ENCODE data around the gene TAS1R1.
"Not testable (repeated sequence)": the region's sequence is repeated elsewhere in the genome, so short reads cannot be mapped to it uniquely, and the experiment has no call there.

The TAS1R1 gene

GRCh38 chr1:6547301-6547700 is 7.8 kb upstream of the TAS1R1 start:
- H3K27ac ChIP-seq (ENCODE audit: low read depth, low read length), result no peak overlapping the region
- no peaks in the 10 kb centered on the region for H3K9me3 ChIP-seq (ENCODE audit: control insufficient read depth, insufficient read depth, low read depth, low read length)
- no peak overlapping the region for H3K9ac ChIP-seq (ENCODE audit: low read length)
- no peaks in the 10 kb centered on the region for H3K27me3 ChIP-seq (ENCODE audit: control insufficient read depth, insufficient read depth, low read length)
- no peaks in the 10 kb centered on the region for H3K4me1 ChIP-seq (ENCODE audit: control insufficient read depth, insufficient read depth, low read length)
- peaks cover 82% of the 10 kb centered on the region for H3K36me3 ChIP-seq (ENCODE audit: control insufficient read depth, insufficient read depth, low read length)
- H3K4me3 ChIP-seq (ENCODE audit: low read depth, low read length), result no peak overlapping the region

GRCh38 chr1:6554031-6554906 is 838 bp upstream of the TAS1R1 start, which contains the start of gene NOL9:
TSS of gene NOL9 (minus strand) at chr1:6554513. CDS start at chr1:6554502, 11 bp downstream.
- peak within 1 kb of the TSS; percentile 99 for H3K9ac ChIP-seq (ENCODE audit: low read length)
- H3K36me3 ChIP-seq (ENCODE audit: control insufficient read depth, insufficient read depth, low read length), result peaks cover 21% of the 10 kb centered on the region
- peaks cover 12% of the 10 kb centered on the region for H3K4me1 ChIP-seq (ENCODE audit: control insufficient read depth, insufficient read depth, low read length)
- peak within 1 kb of the TSS; percentile 99 for H3K4me3 ChIP-seq (ENCODE audit: low read depth, low read length)
- no peaks in the 10 kb centered on the region for H3K9me3 ChIP-seq (ENCODE audit: control insufficient read depth, insufficient read depth, low read depth, low read length)
- H3K27me3 ChIP-seq (ENCODE audit: control insufficient read depth, insufficient read depth, low read length), result no peaks in the 10 kb centered on the region
- peak within 1 kb of the TSS; percentile 97 for H3K27ac ChIP-seq (ENCODE audit: low read depth, low read length)

- Histone ChIP-seq H3K4me3 (ENCODE audit: low read depth, low read length) (no peak overlapping the region), H3K27me3 (ENCODE audit: control insufficient read depth, insufficient read depth, low read length) (0 out of 2 replicates have a peak, but pooled peaks cover 3% of the 10 kb centered on the region), H3K36me3 (ENCODE audit: control insufficient read depth, insufficient read depth, low read length) (no peaks in the 10 kb centered on the region), H3K27ac (ENCODE audit: low read depth, low read length) (no peak overlapping the region), H3K9me3 (ENCODE audit: control insufficient read depth, insufficient read depth, low read depth, low read length) (0 out of 2 replicates have a peak, but pooled peaks cover 3% of the 10 kb centered on the region), H3K4me1 (ENCODE audit: control insufficient read depth, insufficient read depth, low read length) (peaks cover 12% of the 10 kb centered on the region), H3K9ac (ENCODE audit: low read length) (no peak overlapping the region)
These were observed 2.5 kb downstream of the TAS1R1 start for GRCh38 chr1:6557597-6557996.

- not testable (repeated sequence) for H3K9me3 ChIP-seq (ENCODE audit: control insufficient read depth, insufficient read depth, low read depth, low read length)
These were observed 4.1 kb downstream of the TAS1R1 start for GRCh38 chr1:6559161-6559560.

GRCh38 chr1:6560267-6560666 is 5.2 kb downstream of the TAS1R1 start:
- H3K36me3 ChIP-seq (ENCODE audit: control insufficient read depth, insufficient read depth, low read length), result no peaks in the 10 kb centered on the region
- peaks cover 21% of the 10 kb centered on the region for H3K27me3 ChIP-seq (ENCODE audit: control insufficient read depth, insufficient read depth, low read length)

More at GRCh38 chr1:6559161-6559560, 4.1 kb downstream of the TAS1R1 start:
- H3K27ac ChIP-seq (ENCODE audit: low read depth, low read length); H3K9ac ChIP-seq (ENCODE audit: low read length); H3K4me1 ChIP-seq (ENCODE audit: control insufficient read depth, insufficient read depth, low read length); H3K4me3 ChIP-seq (ENCODE audit: low read depth, low read length); H3K36me3 ChIP-seq (ENCODE audit: control insufficient read depth, insufficient read depth, low read length): not testable (repeated sequence)
- H3K27me3 ChIP-seq (ENCODE audit: control insufficient read depth, insufficient read depth, low read length), result peaks cover 11% of the 10 kb centered on the region

GRCh38 chr1:6569033-6569432 is 13.9 kb downstream of the TAS1R1 start:
- H3K4me3 ChIP-seq (ENCODE audit: low read depth, low read length), result no peak overlapping the region

More at GRCh38 chr1:6560267-6560666, 5.2 kb downstream of the TAS1R1 start:
- peaks cover under 1% of the 10 kb centered on the region; the same call in 1 of the 2 replicates for H3K4me1 ChIP-seq (ENCODE audit: control insufficient read depth, insufficient read depth, low read length)
- no peak overlapping the region for H3K9ac ChIP-seq (ENCODE audit: low read length)
- no peak overlapping the region for H3K27ac ChIP-seq (ENCODE audit: low read depth, low read length)
- H3K9me3 ChIP-seq (ENCODE audit: control insufficient read depth, insufficient read depth, low read depth, low read length), result 0 out of 2 replicates have a peak, but pooled peaks cover 3% of the 10 kb centered on the region
- no peak overlapping the region for H3K4me3 ChIP-seq (ENCODE audit: low read depth, low read length)

GRCh38 chr1:6570100-6570499 is 15.0 kb downstream of the TAS1R1 start:
- peaks cover 7% of the 10 kb centered on the region for H3K9me3 ChIP-seq (ENCODE audit: control insufficient read depth, insufficient read depth, low read depth, low read length)
- no peaks in the 10 kb centered on the region for H3K4me1 ChIP-seq (ENCODE audit: control insufficient read depth, insufficient read depth, low read length)
- H3K36me3 ChIP-seq (ENCODE audit: control insufficient read depth, insufficient read depth, low read length), result no peaks in the 10 kb centered on the region
- no peak overlapping the region for H3K27ac ChIP-seq (ENCODE audit: low read depth, low read length)
- no peak overlapping the region for H3K9ac ChIP-seq (ENCODE audit: low read length)
- H3K4me3 ChIP-seq (ENCODE audit: low read depth, low read length), result no peak overlapping the region
- H3K27me3 ChIP-seq (ENCODE audit: control insufficient read depth, insufficient read depth, low read length), result peaks cover 46% of the 10 kb centered on the region

More at GRCh38 chr1:6569033-6569432, 13.9 kb downstream of the TAS1R1 start:
- peaks cover 56% of the 10 kb centered on the region for H3K27me3 ChIP-seq (ENCODE audit: control insufficient read depth, insufficient read depth, low read length)
- H3K27ac ChIP-seq (ENCODE audit: low read depth, low read length), result no peak overlapping the region
- H3K4me1 ChIP-seq (ENCODE audit: control insufficient read depth, insufficient read depth, low read length), result no peaks in the 10 kb centered on the region
- peaks cover 7% of the 10 kb centered on the region for H3K9me3 ChIP-seq (ENCODE audit: control insufficient read depth, insufficient read depth, low read depth, low read length)
- no peaks in the 10 kb centered on the region for H3K36me3 ChIP-seq (ENCODE audit: control insufficient read depth, insufficient read depth, low read length)
- no peak overlapping the region for H3K9ac ChIP-seq (ENCODE audit: low read length)

GRCh38 chr1:6570987-6571386 is 15.9 kb downstream of the TAS1R1 start:
- Histone ChIP-seq H3K36me3 (ENCODE audit: control insufficient read depth, insufficient read depth, low read length) (no peaks in the 10 kb centered on the region), H3K9me3 (ENCODE audit: control insufficient read depth, insufficient read depth, low read depth, low read length) (peaks cover 7% of the 10 kb centered on the region), H3K4me1 (ENCODE audit: control insufficient read depth, insufficient read depth, low read length) (no peaks in the 10 kb centered on the region), H3K9ac (ENCODE audit: low read length) (no peak overlapping the region), H3K27ac (ENCODE audit: low read depth, low read length) (no peak overlapping the region), H3K4me3 (ENCODE audit: low read depth, low read length) (no peak overlapping the region), H3K27me3 (ENCODE audit: control insufficient read depth, insufficient read depth, low read length) (peaks cover 37% of the 10 kb centered on the region)

- Histone ChIP-seq H3K4me3 (ENCODE audit: low read depth, low read length) (no peak overlapping the region), H3K27ac (ENCODE audit: low read depth, low read length) (no peak overlapping the region), H3K9me3 (ENCODE audit: control insufficient read depth, insufficient read depth, low read depth, low read length) (peaks cover 7% of the 10 kb centered on the region), H3K36me3 (ENCODE audit: control insufficient read depth, insufficient read depth, low read length) (no peaks in the 10 kb centered on the region), H3K4me1 (ENCODE audit: control insufficient read depth, insufficient read depth, low read length) (no peaks in the 10 kb centered on the region), H3K27me3 (ENCODE audit: control insufficient read depth, insufficient read depth, low read length) (peaks cover 32% of the 10 kb centered on the region), H3K9ac (ENCODE audit: low read length) (no peak overlapping the region)
These were observed 17.7 kb downstream of the TAS1R1 start for GRCh38 chr1:6572653-6573383.

- H3K4me1 ChIP-seq (ENCODE audit: control insufficient read depth, insufficient read depth, low read length), result peaks cover 4% of the 10 kb centered on the region
- H3K9ac ChIP-seq (ENCODE audit: low read length), result no peak overlapping the region
- H3K27me3 ChIP-seq (ENCODE audit: control insufficient read depth, insufficient read depth, low read length), result peaks cover 25% of the 10 kb centered on the region
- no peaks in the 10 kb centered on the region for H3K36me3 ChIP-seq (ENCODE audit: control insufficient read depth, insufficient read depth, low read length)
- H3K9me3 ChIP-seq (ENCODE audit: control insufficient read depth, insufficient read depth, low read depth, low read length), result peaks cover 7% of the 10 kb centered on the region
- no peak overlapping the region for H3K4me3 ChIP-seq (ENCODE audit: low read depth, low read length)
- no peak overlapping the region for H3K27ac ChIP-seq (ENCODE audit: low read depth, low read length)
These were observed 19.0 kb downstream of the TAS1R1 start for GRCh38 chr1:6574025-6574620.

Measured in HUES6 (cell line).